ENCODE measurements around the gene TRIP13. TPM values are rescaled to one million over a fixed set of nuclear protein-coding genes. Genes with fewer than 3 reads are reported as not detected.
"Not testable (repeated sequence)": the region's sequence is repeated elsewhere in the genome, so short reads cannot be mapped to it uniquely, and the experiment has no call there.

TRIP13 gene
- total and polyA plus RNA-seq, 10 of the 15 experiments (the other 5 are each of a cell fraction or from before 2014, with no cell fraction given), result 15.1 to 64.9 (median 32.2) TPM

DNA sequence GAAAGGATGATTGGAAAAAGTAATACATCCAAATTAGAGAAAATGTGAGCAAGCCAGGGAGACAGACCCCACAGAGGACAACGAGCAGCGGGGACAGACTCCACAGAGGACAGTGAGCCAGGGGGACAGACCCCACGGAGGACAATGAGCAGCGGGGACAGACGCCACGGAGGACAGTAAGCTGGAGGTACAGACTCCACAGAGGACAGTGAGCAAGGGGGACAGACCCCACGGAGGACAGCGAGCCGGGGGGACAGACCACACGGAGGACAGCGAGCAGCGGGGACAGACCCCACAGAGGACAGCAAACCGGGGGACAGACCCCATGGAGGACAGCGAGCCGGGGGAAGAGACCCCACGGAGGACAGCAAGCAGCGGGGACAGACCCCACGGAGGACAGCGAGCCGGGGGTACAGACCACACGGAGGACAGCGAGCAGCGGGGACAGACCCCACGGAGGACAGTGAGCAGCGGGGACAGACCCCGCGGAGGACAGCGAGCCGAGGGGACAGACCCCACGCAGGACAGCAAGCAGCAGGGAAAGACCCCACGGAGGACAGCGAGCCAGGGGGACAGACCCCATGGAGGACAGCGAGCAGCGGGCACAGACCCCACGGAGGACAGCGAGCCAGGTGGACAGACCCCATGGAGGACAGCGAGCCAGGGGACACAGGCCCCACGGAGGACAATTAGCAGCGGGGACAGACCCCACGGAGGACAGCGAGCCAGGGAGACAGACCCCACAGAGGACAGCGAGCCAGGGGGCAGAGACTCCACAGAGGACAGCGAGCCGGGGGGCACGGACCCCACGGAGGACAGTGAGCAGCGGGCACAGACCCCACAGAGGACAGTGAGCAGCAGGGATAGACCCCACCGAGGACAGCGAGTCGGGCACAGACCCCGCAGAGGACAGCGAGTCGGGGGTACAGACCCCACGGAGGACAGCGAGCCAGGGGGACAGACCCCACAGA is 40.0 kb upstream of the TRIP13 start (continued):
- TF ChIP-seq, protein P1, sequence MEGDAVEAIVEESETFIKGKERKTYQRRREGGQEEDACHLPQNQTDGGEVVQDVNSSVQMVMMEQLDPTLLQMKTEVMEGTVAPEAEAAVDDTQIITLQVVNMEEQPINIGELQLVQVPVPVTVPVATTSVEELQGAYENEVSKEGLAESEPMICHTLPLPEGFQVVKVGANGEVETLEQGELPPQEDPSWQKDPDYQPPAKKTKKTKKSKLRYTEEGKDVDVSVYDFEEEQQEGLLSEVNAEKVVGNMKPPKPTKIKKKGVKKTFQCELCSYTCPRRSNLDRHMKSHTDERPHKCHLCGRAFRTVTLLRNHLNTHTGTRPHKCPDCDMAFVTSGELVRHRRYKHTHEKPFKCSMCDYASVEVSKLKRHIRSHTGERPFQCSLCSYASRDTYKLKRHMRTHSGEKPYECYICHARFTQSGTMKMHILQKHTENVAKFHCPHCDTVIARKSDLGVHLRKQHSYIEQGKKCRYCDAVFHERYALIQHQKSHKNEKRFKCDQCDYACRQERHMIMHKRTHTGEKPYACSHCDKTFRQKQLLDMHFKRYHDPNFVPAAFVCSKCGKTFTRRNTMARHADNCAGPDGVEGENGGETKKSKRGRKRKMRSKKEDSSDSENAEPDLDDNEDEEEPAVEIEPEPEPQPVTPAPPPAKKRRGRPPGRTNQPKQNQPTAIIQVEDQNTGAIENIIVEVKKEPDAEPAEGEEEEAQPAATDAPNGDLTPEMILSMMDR (IDR thresholded peaks at IDR 0.05 in 2 of 3, conservative IDR thresholded peaks at IDR 0.05 in 1 of 3; ENCODE audit: control insufficient read depth in 2 of 3, extremely low read depth in 1 of 3, insufficient read depth in 1 of 3, low read depth in 3 of 3, low read length in 3 of 3), result no peak
- TF ChIP-seq, protein P2, sequence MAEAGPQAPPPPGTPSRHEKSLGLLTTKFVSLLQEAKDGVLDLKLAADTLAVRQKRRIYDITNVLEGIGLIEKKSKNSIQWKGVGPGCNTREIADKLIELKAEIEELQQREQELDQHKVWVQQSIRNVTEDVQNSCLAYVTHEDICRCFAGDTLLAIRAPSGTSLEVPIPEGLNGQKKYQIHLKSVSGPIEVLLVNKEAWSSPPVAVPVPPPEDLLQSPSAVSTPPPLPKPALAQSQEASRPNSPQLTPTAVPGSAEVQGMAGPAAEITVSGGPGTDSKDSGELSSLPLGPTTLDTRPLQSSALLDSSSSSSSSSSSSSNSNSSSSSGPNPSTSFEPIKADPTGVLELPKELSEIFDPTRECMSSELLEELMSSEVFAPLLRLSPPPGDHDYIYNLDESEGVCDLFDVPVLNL (IDR thresholded peaks at IDR 0.05; ENCODE audit: low read depth, low read length), result no peak
- TF ChIP-seq ZBED1 (IDR thresholded peaks at IDR 0.05; ENCODE audit: borderline replicate concordance) (no peak), ZNF217 (IDR thresholded peaks at IDR 0.05) (no peak)

DNA sequence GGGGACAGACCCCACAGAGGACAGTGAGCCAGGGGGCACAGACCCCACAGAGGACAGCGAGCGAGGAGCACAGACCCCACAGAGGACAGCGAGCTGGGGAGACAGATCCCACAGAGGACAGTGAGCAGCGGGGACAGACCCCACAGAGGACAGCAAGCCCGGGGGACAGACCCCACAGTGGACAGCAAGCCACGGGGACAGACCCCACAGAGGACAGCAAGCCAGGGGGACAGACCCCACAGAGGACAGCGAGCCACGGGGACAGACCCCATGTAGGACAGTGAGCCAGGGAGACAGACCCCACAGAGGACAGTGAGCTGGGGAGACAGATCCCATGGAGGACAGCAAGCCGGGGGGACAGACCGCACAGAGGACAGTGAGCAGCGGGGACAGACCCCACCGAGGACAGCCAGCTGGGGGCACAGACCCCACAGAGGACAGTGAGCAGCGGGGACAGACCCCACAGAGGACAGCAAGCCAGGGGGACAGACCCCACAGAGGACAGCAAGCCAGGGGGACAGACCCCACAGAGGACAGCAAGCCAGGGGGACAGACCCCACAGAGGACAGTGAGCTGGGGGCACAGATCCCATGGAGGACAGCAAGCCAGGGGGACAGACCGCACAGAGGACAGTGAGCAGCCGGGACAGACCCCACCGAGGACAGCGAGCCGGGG is 39.1 kb upstream of the TRIP13 start:
- H3K4me3 ChIP-seq; H3K27ac ChIP-seq (ENCODE audit: control insufficient read depth, insufficient read depth); intact Hi-C loops (cut with micrococcal nuclease; ENCODE audit: unreplicated experiment); H2AFZ ChIP-seq (ENCODE audit: control insufficient read depth, low read depth, low read length); ATAC-seq; H3K9ac ChIP-seq (ENCODE audit: control insufficient read depth, insufficient read depth, low read length); H3K4me2 ChIP-seq (ENCODE audit: control insufficient read depth, insufficient read depth); H3K9me3 ChIP-seq (replicated peaks; ENCODE audit: control insufficient read depth, insufficient read depth, low read length); H3K79me2 ChIP-seq (ENCODE audit: control insufficient read depth, insufficient read depth, low read length); SMC1A ChIA-PET (ENCODE audit: uncharacterized antibody, unreplicated experiment); CTCF ChIA-PET; BruUV-seq (replicated peaks); H4K20me1 ChIP-seq (ENCODE audit: control insufficient read depth, insufficient read depth); DNase-seq (ENCODE audit: low read depth, low spot score); H3K4me1 ChIP-seq (ENCODE audit: control insufficient read depth, insufficient read depth, low read length); H3K27me3 ChIP-seq (replicated peaks in 1 of 2; ENCODE audit: control insufficient read depth in 2 of 2, insufficient read depth in 2 of 2, low read length in 1 of 2); RAD21 ChIA-PET (ENCODE audit: unreplicated experiment); H3K36me3 ChIP-seq (ENCODE audit: control insufficient read depth in 2 of 2, insufficient read depth in 2 of 2, low read length in 1 of 2); FAIRE-seq: not testable (repeated sequence)
- WGBS (ENCODE audit: insufficient coverage, insufficient replicate concordance, low lambda C conversion rate, missing lambda C conversion rate), result 81% methylated on average over 12 of the region's 18 CpGs
- POLR2A ChIA-PET, result interaction anchor here (0.6 kb wide), 1 partner anchor 294 kb away, joined by 4 read pairs; no protein-coding TSS in a partner anchor
- in situ Hi-C loops (cut with MboI), result loop anchor here (5.0 kb wide), 1 partner anchor 101 kb away; no protein-coding TSS in a partner anchor

Data from GM12878 (cell line).